GM23338 (cell line): ENCODE measurements around the gene EEF1AKMT4. TPM values are rescaled to one million over a fixed set of nuclear protein-coding genes. Genes with fewer than 3 reads are reported as not detected.
A peak's percentile ranks its signal among the peaks of the same experiment; 100 is the strongest.

Experiments used
- ATAC-seq: fragments of 200-7000 bp; cut with Tn5 transposase; 3 replicates; pipeline ENCODE4 v1.9.1; 2020
- DNase-seq: peaks from one replicate; pipeline ENCODE4 v3.0.0-alpha.2; 2015; ENCODE audit warnings: low spot score
- H2AFZ ChIP-seq: fragments of 200-600 bp; sonication (generic); 2 replicates; pipeline ENCODE4 v1.8.0; 2016; ENCODE audit warnings: antibody characterized with exemption, mild to moderate bottlenecking, moderate library complexity
- H3F3A ChIP-seq: fragments of 200-600 bp; sonication (generic); replicated peaks from 2 replicates; pipeline ENCODE4 v1.8.0; 2017; ENCODE audit warnings: antibody characterized with exemption, mixed run types, low read depth
- H3K27ac ChIP-seq: fragments of 200-600 bp; sonication (generic); 2 replicates; pipeline ENCODE4 v1.6.1; 2016; ENCODE audit warnings: low read depth
- H3K27me3 ChIP-seq: fragments of 200-600 bp; sonication (generic); 2 replicates; pipeline ENCODE4 v1.8.0; 2016; ENCODE audit warnings: mild to moderate bottlenecking, mixed run types, moderate library complexity; ENCODE audit not compliant: insufficient read depth
- H3K36me3 ChIP-seq: fragments of 200-600 bp; sonication (generic); 2 replicates; pipeline ENCODE4 v1.8.0; 2016; ENCODE audit warnings: mild to moderate bottlenecking; ENCODE audit not compliant: insufficient read depth
- H3K4me1 ChIP-seq: fragments of 200-600 bp; sonication (generic); 2 replicates; pipeline ENCODE4 v1.8.0; 2016; ENCODE audit warnings: mild to moderate bottlenecking, moderate library complexity; ENCODE audit not compliant: insufficient read depth
- H3K4me2 ChIP-seq: fragments of 200-600 bp; sonication (generic); 2 replicates; pipeline ENCODE4 v1.7.1; 2017; ENCODE audit warnings: mixed run types
- H3K4me3 ChIP-seq: fragments of 200-600 bp; sonication (generic); 2 replicates; pipeline ENCODE4 v1.6.1; 2016; ENCODE audit warnings: mixed run types
- H3K79me2 ChIP-seq: fragments of 200-600 bp; sonication (generic); replicated peaks from 2 replicates; pipeline ENCODE4 v1.8.0; 2017; ENCODE audit warnings: mild to moderate bottlenecking; ENCODE audit not compliant: insufficient read depth
- H3K9me2 ChIP-seq: fragments of 200-600 bp; sonication (generic); 2 replicates; pipeline ENCODE4 v1.8.0; 2017; ENCODE audit not compliant: insufficient read depth
- H4K20me1 ChIP-seq: fragments of 200-600 bp; sonication (generic); replicated peaks from 2 replicates; pipeline ENCODE4 v1.8.0; 2017; ENCODE audit warnings: mild to moderate bottlenecking; ENCODE audit not compliant: insufficient read depth
- H3K27ac Mint-ChIP-seq: 2 replicates; pipeline ENCODE4 v1.8.0; 2020; ENCODE audit warnings: inconsistent platforms, mild to moderate bottlenecking, moderate library complexity, mixed read lengths
- H3K27me3 Mint-ChIP-seq: 3 replicates; pipeline ENCODE4 v1.8.0; 2022; ENCODE audit warnings: low read depth, mild to moderate bottlenecking, moderate library complexity, mixed read lengths, inconsistent platforms; ENCODE audit not compliant: insufficient read depth, poor library complexity
- H3K36me3 Mint-ChIP-seq: 3 replicates; pipeline ENCODE4 v1.8.0; 2021; ENCODE audit warnings: low read depth, mild to moderate bottlenecking, inconsistent platforms, moderate library complexity, mixed read lengths
- H3K4me1 Mint-ChIP-seq: 3 replicates; pipeline ENCODE4 v1.8.0; 2020; ENCODE audit warnings: mild to moderate bottlenecking, inconsistent platforms, mixed read lengths
- H3K4me3 Mint-ChIP-seq: 3 replicates; pipeline ENCODE4 v1.8.0; 2021; ENCODE audit warnings: moderate library complexity, mild to moderate bottlenecking, inconsistent platforms, mixed read lengths
- H3K9me3 Mint-ChIP-seq: 3 replicates; pipeline ENCODE4 v1.8.0; 2020; ENCODE audit warnings: moderate library complexity, mild to moderate bottlenecking, inconsistent platforms, mixed read lengths
- CREB1 ChIP-seq: fragments of 250-450 bp; sonication (Bioruptor Pico); IDR thresholded peaks from 2 replicates; pipeline ENCODE4 v1.5.0; 2020; ENCODE audit warnings: low read depth, mild to moderate bottlenecking, moderate library complexity
- CTCF ChIP-seq, 2 experiments: fragments of 200-600 bp in 1 of 2; sonication (generic) in 1 of 2; conservative IDR thresholded peaks; 2 replicates each; pipeline versions ENCODE4 v1.5.1 to v1.6.1; 2016 to 2017; ENCODE audit warnings: antibody characterized with exemption in 2 of 2, low read depth in 2 of 2, mild to moderate bottlenecking in 2 of 2, moderate library complexity in 1 of 2
- JUNB ChIP-seq: IDR thresholded peaks from one replicate; pipeline ENCODE4 v1.6.1; 2016; ENCODE audit warnings: antibody characterized with exemption; ENCODE audit not compliant: unreplicated experiment
- ZNF114 ChIP-seq: fragments of 250-450 bp; sonication (Bioruptor Pico); IDR thresholded peaks from 2 replicates; pipeline ENCODE4 v1.5.0; 2020; ENCODE audit warnings: mild to moderate bottlenecking, moderate library complexity
- ZNF331 ChIP-seq: fragments of 250-450 bp; sonication (Bioruptor Pico); IDR thresholded peaks from 2 replicates; pipeline ENCODE4 v1.5.0; 2020; ENCODE audit warnings: low read depth, mild to moderate bottlenecking, moderate library complexity
- polyA plus RNA-seq: library from polyadenylated mRNA; unstranded; fragments of >200 nt; fragmentation: Nextera tagmentation; extraction: Ambion mirVana; gene quantifications from 2 replicates; pipeline ENCODE4 v1.2.1, GENCODE V29; 2016
- total RNA-seq: library from RNA; depleted of rRNA; stranded (reverse); fragments of >200 nt; shearing (Covaris generic); gene quantifications from 2 replicates; pipeline ENCODE4 v1.2.3, GENCODE V29; 2014
- TF ChIP-seq, protein P1 (sequence below): IDR thresholded peaks from 2 replicates; pipeline ENCODE4 v1.6.1; 2016; ENCODE audit warnings: antibody characterized with exemption

The EEF1AKMT4 gene
- total and polyA plus RNA-seq, 2 experiments from 2014 or later, result 12.9 to 14.3 TPM

DNA sequence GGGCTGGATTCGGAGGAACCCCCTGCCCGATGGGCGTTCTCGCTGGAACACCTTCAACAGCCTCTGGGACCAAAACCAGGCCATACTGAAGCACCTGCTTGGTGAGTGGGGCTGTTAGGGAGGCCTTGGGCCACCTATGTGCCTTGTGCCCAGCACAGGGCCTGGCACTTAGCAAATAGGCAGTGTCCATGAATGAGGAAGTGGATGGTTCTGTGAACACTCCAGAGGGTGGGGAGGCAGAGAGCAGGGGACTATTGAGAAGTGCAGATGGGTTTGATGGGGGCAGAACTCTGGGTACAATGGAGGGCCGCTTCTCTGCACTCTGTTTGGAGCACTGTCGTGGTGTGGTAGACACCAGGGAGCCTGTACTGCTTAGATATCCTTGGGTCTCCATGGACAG lies 27.9 kb downstream of the EEF1AKMT4 start (continued):
- TF ChIP-seq, protein P1, sequence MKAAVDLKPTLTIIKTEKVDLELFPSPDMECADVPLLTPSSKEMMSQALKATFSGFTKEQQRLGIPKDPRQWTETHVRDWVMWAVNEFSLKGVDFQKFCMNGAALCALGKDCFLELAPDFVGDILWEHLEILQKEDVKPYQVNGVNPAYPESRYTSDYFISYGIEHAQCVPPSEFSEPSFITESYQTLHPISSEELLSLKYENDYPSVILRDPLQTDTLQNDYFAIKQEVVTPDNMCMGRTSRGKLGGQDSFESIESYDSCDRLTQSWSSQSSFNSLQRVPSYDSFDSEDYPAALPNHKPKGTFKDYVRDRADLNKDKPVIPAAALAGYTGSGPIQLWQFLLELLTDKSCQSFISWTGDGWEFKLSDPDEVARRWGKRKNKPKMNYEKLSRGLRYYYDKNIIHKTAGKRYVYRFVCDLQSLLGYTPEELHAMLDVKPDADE, result no peak
- no peak for TF ChIP-seq CTCF (conservative IDR thresholded peaks at IDR 0.05; ENCODE audit: low read depth in 2 of 2)

GRCh38 chr3:184282941-184283340 lies 33.5 kb downstream of the EEF1AKMT4 start:
- Histone ChIP-seq H3K79me2 (no peaks in the 10 kb centered on the region), H3K4me2 (no peak overlapping the region), H2AFZ (no peak overlapping the region), H3F3A (no peaks in the 10 kb centered on the region), H3K4me1 (no peaks in the 10 kb centered on the region), H3K9me2 (no peaks in the 10 kb centered on the region), H3K27me3 (peaks cover 2% of the 10 kb centered on the region; the same call in 1 of the 2 replicates), H3K36me3 (no peaks in the 10 kb centered on the region), H3K27ac (no peak overlapping the region), H4K20me1 (no peaks in the 10 kb centered on the region), H3K4me3 (no peak overlapping the region)
- H3K9me3 Mint-ChIP-seq, result no peaks in the 10 kb centered on the region
- no peaks in the 10 kb centered on the region for H3K36me3 Mint-ChIP-seq
- ATAC-seq, result no peak
- peaks cover 5% of the 10 kb centered on the region; the same call in 1 of the 3 replicates for H3K4me1 Mint-ChIP-seq
- peaks cover 14% of the 10 kb centered on the region for H3K27me3 Mint-ChIP-seq
- no peak overlapping the region for H3K27ac Mint-ChIP-seq
- no peak for DNase-seq
- H3K4me3 Mint-ChIP-seq, result no peak overlapping the region
- peak; percentile 52; the same call in 1 of the 2 replicates for TF ChIP-seq ZNF331 (CRISPR knock-in tag)
- TF ChIP-seq CREB1 (CRISPR knock-in tag), result no peak

- Histone ChIP-seq H4K20me1 (no peaks in the 10 kb centered on the region), H3K4me1 (no peaks in the 10 kb centered on the region), H3K36me3 (no peaks in the 10 kb centered on the region), H3K4me2 (no peak overlapping the region), H3K27me3 (no peaks in the 10 kb centered on the region), H3F3A (no peaks in the 10 kb centered on the region), H3K4me3 (no peak overlapping the region), H3K79me2 (no peaks in the 10 kb centered on the region), H3K27ac (no peak overlapping the region), H2AFZ (no peak overlapping the region), H3K9me2 (no peaks in the 10 kb centered on the region)
- Mint-ChIP-seq H3K9me3 (no peaks in the 10 kb centered on the region), H3K36me3 (no peaks in the 10 kb centered on the region), H3K4me1 (peaks cover 5% of the 10 kb centered on the region; the same call in 1 of the 3 replicates), H3K4me3 (no peak overlapping the region), H3K27ac (no peak overlapping the region), H3K27me3 (peaks cover 13% of the 10 kb centered on the region)
- ATAC-seq (no peak), DNase-seq (no peak)
- TF ChIP-seq JUNB, result no peak
These were observed 34.2 kb downstream of the EEF1AKMT4 start for GRCh38 chr3:184283681-184284080.

GRCh38 chr3:184284696-184285095 lies 35.2 kb downstream of the EEF1AKMT4 start:
- no peak overlapping the region for H3K27ac Mint-ChIP-seq
- no peak overlapping the region for H3K4me3 ChIP-seq
- no peaks in the 10 kb centered on the region for H3K27me3 ChIP-seq
- H3K36me3 Mint-ChIP-seq, result no peaks in the 10 kb centered on the region
- no peaks in the 10 kb centered on the region for H3K79me2 ChIP-seq
- H3K9me2 ChIP-seq, result no peaks in the 10 kb centered on the region
- H4K20me1 ChIP-seq, result no peaks in the 10 kb centered on the region
- no peak overlapping the region for H3K4me2 ChIP-seq
- TF ChIP-seq CTCF (conservative IDR thresholded peaks at IDR 0.05; ENCODE audit: low read depth in 2 of 2) (peak; percentile 64 to 93), ZNF114 (no peak)
- H3K9me3 Mint-ChIP-seq, result no peaks in the 10 kb centered on the region
- no peaks in the 10 kb centered on the region for H3K36me3 ChIP-seq
- ATAC-seq (peak; percentile 91), DNase-seq (peak; percentile 95)
- peaks cover 5% of the 10 kb centered on the region; the same call in 1 of the 3 replicates for H3K4me1 Mint-ChIP-seq
- no peak overlapping the region for H3K4me3 Mint-ChIP-seq
- H3K27ac ChIP-seq, result no peak overlapping the region
- no peak overlapping the region for H2AFZ ChIP-seq
- no peaks in the 10 kb centered on the region for H3K4me1 ChIP-seq
- peaks cover 16% of the 10 kb centered on the region for H3K27me3 Mint-ChIP-seq
- no peaks in the 10 kb centered on the region for H3F3A ChIP-seq
